ENCODE measurements around the gene LYSMD3.

LYSMD3 gene

DNA sequence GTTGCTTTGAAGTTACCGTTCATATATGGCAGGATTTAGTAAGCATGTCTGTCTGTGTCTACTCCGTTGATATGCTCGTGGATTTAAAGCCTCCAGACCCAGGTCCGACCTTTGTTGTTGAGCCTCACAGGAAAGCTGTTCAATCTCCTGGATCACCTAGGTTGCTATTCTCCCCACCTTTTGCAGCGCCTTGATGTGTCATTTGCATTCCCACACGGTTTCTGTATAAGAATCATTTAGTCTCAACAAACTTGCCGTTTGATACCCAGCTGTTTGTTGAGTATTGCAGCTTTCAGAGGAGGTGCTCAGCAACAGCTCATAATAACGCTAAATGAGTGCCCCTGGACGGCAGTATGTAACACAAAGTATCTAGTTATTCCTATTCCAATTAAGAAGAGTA lies 28.0 kb upstream of the LYSMD3 start:
- no peak overlapping the region for H3K4me3 ChIP-seq (replicated peaks in 1 of 2; ENCODE audit: low read depth in 2 of 2, low read length in 2 of 2)
- DNase-seq (ENCODE audit: low read depth in 2 of 2) = no peak
- TF ChIP-seq, protein P1, sequence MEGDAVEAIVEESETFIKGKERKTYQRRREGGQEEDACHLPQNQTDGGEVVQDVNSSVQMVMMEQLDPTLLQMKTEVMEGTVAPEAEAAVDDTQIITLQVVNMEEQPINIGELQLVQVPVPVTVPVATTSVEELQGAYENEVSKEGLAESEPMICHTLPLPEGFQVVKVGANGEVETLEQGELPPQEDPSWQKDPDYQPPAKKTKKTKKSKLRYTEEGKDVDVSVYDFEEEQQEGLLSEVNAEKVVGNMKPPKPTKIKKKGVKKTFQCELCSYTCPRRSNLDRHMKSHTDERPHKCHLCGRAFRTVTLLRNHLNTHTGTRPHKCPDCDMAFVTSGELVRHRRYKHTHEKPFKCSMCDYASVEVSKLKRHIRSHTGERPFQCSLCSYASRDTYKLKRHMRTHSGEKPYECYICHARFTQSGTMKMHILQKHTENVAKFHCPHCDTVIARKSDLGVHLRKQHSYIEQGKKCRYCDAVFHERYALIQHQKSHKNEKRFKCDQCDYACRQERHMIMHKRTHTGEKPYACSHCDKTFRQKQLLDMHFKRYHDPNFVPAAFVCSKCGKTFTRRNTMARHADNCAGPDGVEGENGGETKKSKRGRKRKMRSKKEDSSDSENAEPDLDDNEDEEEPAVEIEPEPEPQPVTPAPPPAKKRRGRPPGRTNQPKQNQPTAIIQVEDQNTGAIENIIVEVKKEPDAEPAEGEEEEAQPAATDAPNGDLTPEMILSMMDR (IDR thresholded peaks at IDR 0.05; ENCODE audit: low read depth, low read length) = no peak

DNA sequence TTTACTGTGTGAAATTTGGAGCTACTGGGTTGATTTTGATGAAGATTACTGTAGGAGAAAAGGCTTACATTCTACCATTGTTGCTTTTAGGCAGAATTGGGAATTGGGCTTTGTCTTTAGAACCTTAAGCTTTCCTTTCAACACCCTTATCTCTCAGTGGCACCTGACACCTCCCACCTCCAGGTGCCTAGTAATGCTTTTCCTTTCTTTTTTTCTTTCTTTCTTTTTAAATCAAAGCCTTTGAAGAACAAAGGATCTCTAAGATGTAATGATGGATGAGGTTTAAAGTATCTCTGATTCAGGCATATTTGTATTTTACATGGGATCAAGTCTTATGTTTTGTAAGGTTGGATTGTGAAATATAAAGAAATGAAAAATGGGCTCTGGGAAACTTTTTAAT lies 26.3 kb upstream of the LYSMD3 start:
- TF ChIP-seq, protein P1 (IDR thresholded peaks at IDR 0.05; ENCODE audit: low read depth, low read length) = no peak
- no peak overlapping the region for H3K4me3 ChIP-seq (replicated peaks in 1 of 2; ENCODE audit: low read depth in 2 of 2, low read length in 2 of 2)
- no peak for DNase-seq (ENCODE audit: low read depth in 2 of 2)

DNA sequence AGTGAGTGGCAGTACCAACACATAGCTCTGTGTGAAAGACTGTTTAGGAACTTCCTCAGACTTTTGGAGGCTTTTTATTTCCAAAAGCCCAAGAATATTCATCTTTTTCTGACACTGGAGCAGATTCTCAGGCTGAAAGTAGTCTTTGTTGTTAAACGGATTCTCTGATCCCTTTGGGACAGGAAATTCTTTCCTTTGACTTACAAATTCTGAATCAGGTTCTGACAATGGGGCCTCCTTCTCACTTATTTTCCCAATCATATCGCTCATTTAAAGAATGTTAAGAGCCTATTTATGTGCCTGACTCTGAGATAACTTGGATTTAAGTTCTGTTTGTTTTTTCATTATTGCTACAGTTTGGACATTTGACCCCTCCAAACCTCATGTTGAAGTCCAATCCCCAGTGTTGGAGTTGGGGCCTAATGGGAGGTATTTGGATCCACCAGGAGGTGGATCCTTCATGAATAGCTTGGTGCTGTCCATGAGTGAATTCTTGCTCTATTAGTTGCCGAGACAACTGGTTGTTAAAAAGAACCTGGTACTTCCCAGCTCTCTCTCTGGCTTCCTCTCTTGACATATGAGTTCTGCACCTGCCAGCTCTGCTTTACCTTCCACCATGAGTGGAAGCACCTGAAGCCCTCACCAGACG lies 25.1 kb upstream of the LYSMD3 start:
- DNase-seq (ENCODE audit: low read depth in 2 of 2) = no peak
- TF ChIP-seq, protein P1 (IDR thresholded peaks at IDR 0.05; ENCODE audit: low read depth, low read length) = no peak
- H3K4me3 ChIP-seq (replicated peaks in 1 of 2; ENCODE audit: low read depth in 2 of 2, low read length in 2 of 2) = no peak overlapping the region

DNA sequence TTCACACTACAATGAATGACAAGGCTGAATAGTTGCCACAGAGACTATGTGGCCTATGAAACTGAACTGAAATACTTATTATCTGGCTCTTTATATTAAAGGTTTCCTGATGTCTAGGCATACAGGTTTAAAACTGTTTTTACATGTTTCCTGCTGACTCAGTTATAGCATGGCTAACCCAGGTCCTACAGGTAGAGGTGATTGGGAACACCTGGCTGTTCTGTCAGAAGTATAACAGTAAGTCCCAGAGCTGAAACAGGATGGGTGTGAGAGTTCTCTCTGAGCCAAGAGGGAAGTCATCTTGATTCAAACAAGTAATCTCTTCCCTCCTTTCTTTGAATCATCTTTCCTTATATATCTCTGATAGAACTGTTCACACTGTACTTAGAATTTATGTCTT lies 24.3 kb upstream of the LYSMD3 start:
- DNase-seq (ENCODE audit: low read depth in 2 of 2) = no peak
- no peak overlapping the region for H3K4me3 ChIP-seq (replicated peaks in 1 of 2; ENCODE audit: low read depth in 2 of 2, low read length in 2 of 2)
- TF ChIP-seq, protein P1 (IDR thresholded peaks at IDR 0.05; ENCODE audit: low read depth, low read length) = no peak

DNA sequence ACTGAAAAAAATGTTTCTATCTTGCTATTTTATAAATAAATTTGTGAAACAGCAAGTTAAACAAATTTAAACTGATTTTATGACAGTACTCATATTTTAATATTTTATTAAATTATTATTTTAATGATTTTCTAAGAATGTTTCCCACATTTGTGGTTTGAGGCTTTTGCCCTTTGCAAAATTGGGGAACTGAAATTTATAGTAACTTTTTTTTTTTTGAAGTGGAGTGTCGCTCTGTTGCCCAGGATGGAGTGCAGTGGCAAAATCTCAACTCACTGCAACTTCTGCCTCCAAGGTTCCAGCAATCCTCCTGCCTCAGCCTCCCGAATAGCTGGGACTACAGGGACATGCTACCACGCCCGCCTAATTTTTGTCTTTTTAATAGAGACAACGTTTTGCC lies 22.0 kb upstream of the LYSMD3 start:
- TF ChIP-seq, protein P1 (IDR thresholded peaks at IDR 0.05; ENCODE audit: low read depth, low read length) = no peak
- DNase-seq (ENCODE audit: low read depth in 2 of 2) = no peak
- H3K4me3 ChIP-seq (replicated peaks in 1 of 2; ENCODE audit: low read depth in 2 of 2, low read length in 2 of 2) = no peak overlapping the region

DNA sequence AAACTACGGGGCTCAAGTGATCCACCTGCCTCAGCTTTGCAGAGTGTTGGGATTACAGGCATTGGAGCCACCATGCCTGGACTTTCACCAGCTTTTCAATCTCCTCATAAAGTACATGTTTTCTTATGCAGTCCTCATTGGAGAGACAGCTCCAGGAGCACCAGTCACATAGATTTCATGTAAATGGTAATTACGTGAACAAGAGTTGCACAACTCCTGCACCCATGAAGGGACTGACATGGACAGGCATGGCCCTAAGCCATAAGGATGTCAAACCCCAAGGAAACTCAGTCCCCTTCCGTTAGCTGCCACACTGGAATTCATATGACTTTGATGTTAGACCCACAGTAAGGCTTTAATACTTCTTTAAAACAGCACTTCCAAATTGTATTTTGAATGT lies 21.6 kb upstream of the LYSMD3 start:
- DNase-seq (ENCODE audit: low read depth in 2 of 2) = no peak
- no peak overlapping the region for H3K4me3 ChIP-seq (replicated peaks in 1 of 2; ENCODE audit: low read depth in 2 of 2, low read length in 2 of 2)
- TF ChIP-seq, protein P1 (IDR thresholded peaks at IDR 0.05; ENCODE audit: low read depth, low read length) = no peak

DNA sequence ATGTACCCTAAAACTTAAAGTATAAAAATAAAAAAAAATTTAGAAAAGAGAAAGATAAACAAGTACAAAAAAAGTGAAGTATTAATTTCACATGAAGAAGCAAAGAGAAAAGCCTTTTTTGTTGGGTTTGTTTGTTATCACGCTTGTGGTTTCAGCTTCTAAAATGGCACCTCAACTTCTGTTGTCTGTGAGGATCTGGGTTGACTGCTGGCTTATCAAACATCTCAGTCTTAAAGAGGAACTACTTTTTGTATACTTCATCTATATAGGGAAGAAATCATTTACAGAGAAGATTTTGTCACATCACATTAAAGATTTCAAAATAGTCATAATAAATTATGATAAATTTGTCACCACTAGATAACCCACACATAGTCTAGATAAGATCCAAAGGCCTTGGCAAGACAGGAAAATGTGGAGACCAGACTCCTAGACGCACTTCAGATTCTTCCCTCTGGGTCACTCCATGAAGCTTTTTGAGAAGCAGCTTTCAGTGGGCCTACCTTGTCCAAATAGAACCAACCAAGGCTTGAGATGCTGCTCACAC lies 20.4 kb upstream of the LYSMD3 start:
- TF ChIP-seq, protein P1 (IDR thresholded peaks at IDR 0.05; ENCODE audit: low read depth, low read length) = no peak
- H3K4me3 ChIP-seq (replicated peaks in 1 of 2; ENCODE audit: low read depth in 2 of 2, low read length in 2 of 2) = no peak overlapping the region
- DNase-seq (ENCODE audit: low read depth in 2 of 2) = no peak

All from cardiac fibroblast (primary cell).